Endothelial cell of umbilical vein (primary cell): ENCODE measurements around the gene AFP.

Experiments
- CTCF ChIP-seq, 2 donors: IDR thresholded peaks; 1 replicate in 1 of 2; 2 replicates in 1 of 2; pipeline ENCODE4 v1.5.1; 2011; ENCODE audit warnings: low read length in 2 of 2, mild to moderate bottlenecking in 2 of 2, moderate library complexity in 2 of 2, control low read depth in 1 of 2, inconsistent platforms in 1 of 2, low read depth in 1 of 2; ENCODE audit not compliant: insufficient read depth in 1 of 2; ENCODE audit errors: extremely low read depth in 1 of 2
- EZH2 ChIP-seq: IDR thresholded peaks from 2 replicates; pipeline ENCODE4 v1.6.1; 2012; ENCODE audit warnings: borderline replicate concordance, low read depth, mild to moderate bottlenecking, moderate library complexity, low read length, inconsistent platforms; ENCODE audit not compliant: severe bottlenecking
- FOS ChIP-seq: IDR thresholded peaks from 2 replicates; pipeline ENCODE4 v1.6.1; 2011; ENCODE audit warnings: mild to moderate bottlenecking, low read length, moderate library complexity, borderline replicate concordance; ENCODE audit not compliant: insufficient read depth
- GATA2 ChIP-seq: IDR thresholded peaks from 2 replicates; pipeline ENCODE4 v1.7.0; 2011; ENCODE audit warnings: low read depth, mild to moderate bottlenecking, moderate library complexity, mixed read lengths, low read length; ENCODE audit not compliant: insufficient read length, insufficient read depth
- JUN ChIP-seq: IDR thresholded peaks from 2 replicates; pipeline ENCODE4 v1.6.1; 2011; ENCODE audit warnings: borderline replicate concordance, low read depth; ENCODE audit not compliant: insufficient read length, insufficient read depth
- MAX ChIP-seq: IDR thresholded peaks from 2 replicates; pipeline ENCODE4 v1.6.1; 2011; ENCODE audit not compliant: insufficient read depth, insufficient read length
- MYC ChIP-seq: IDR thresholded peaks from one replicate; pipeline ENCODE4 v1.6.1; 2011; ENCODE audit warnings: mild to moderate bottlenecking, low read depth, low read length
- POLR2A ChIP-seq: IDR thresholded peaks from 2 replicates; pipeline ENCODE4 v1.6.1; 2012; ENCODE audit warnings: low read depth, mild to moderate bottlenecking, control low read depth, low read length
- POLR2AphosphoS5 ChIP-seq: IDR thresholded peaks from 2 replicates; pipeline ENCODE4 v1.6.1; 2012; ENCODE audit warnings: low read depth, mild to moderate bottlenecking, control low read depth, low read length, moderate library complexity; ENCODE audit not compliant: insufficient read depth

GRCh38 chr4:73409978-73410548 is 26.0 kb upstream of the AFP start:
- TF ChIP-seq CTCF (IDR thresholded peaks at IDR 0.05; ENCODE audit: extremely low read depth in 1 of 2, insufficient read depth in 1 of 2, low read depth in 1 of 2, low read length in 2 of 2) (no peak), EZH2 (no peak), POLR2AphosphoS5 (no peak), FOS (no peak), POLR2A (no peak), GATA2 (no peak), MAX (no peak), MYC (no peak), JUN (no peak)
